Activated naive CD4-positive, alpha-beta T cell (primary cell): Measurements from ENCODE around the gene PTPRK.

ENCODE experiments used
- DNase-seq, 4 experiments: peaks; one replicate each; lab custom pipeline; 2025; lab: John Stamatoyannopoulos, UW

PTPRK gene

DNA sequence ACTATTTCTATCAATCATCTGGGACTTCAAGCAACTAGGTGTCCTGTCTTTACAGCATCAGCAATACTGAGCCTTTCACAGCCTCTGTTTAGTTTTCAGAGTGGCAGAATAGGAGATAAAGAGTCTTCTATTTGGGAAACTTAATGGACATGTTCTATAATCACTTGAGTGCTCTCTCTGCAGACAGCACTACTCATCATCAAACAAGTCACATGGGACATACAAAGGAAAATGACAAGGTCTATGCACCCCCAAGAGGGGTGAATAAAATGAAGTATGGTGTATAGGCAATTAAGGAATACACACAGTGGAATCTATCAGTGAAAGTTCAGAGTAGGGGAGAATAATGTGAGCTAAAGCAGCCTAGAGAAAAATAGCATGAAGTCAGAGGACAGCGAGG lies 381.7 kb downstream of the PTPRK start:
- DNase-seq = no peak

GRCh38 chr6:128135325-128135724 lies 385.1 kb downstream of the PTPRK start:
- no peak for DNase-seq

DNA sequence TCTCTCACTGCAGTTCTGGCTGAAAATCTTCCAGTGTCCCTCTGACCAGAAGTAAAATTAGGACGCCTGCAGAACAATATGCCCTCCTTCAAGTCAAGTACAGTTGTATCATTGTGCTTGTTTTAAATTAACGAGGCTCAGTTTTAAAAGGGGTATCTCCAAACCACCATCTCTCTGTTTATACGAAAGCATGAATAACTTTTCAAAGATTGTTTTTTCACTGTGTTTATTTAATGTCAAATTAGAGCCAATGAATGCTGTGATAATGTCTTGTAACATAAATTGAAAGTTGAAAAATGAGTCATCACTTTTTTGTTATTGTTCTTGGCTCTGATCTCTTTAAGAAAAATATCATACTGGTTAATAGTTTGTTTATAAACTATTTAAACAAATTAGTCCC lies 388.8 kb downstream of the PTPRK start:
- DNase-seq = no peak

DNA sequence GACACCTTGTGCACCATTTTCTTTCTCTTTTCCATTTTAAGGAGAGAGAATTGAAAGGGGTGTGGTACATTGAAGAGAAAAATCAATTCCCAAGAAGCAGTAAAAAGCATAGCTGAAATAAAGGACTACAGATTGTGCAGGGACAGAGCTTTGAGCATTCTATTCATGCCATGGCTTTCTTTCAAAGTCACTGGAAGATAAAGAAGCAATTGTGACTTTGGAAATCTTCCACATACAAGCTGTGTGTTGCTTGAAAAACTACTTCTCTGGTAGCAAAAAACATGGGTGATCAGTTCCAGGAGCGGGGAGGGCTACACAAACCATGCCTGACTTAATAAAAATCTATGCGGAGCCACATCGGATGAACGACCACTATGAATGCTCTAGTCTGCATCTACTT lies 389.4 kb downstream of the PTPRK start:
- no peak for DNase-seq

GRCh38 chr6:128129679-128130078 lies 390.7 kb downstream of the PTPRK start:
- no peak for DNase-seq

DNA sequence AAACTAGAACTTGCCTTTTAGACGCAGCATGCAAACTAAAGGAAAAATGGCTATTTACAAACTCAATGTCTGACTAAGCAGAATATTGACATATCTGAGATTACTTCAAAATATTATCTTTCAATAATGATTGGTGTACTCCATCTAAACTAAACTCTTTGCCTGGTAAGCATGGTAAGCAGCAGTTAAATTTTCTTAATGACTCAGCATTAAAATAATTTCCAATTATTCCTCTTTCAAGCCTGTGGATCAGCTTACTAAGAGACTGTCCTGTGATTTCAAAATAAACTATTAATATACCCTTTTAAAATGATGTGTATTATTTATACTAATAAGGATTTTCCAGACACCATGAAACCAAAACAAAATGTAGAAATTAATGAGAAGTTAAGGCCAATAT lies 392.7 kb downstream of the PTPRK start:
- no peak for DNase-seq

- DNase-seq = no peak
Observed at GRCh38 chr6:128124713-128125112, 395.7 kb downstream of the PTPRK start.

DNA sequence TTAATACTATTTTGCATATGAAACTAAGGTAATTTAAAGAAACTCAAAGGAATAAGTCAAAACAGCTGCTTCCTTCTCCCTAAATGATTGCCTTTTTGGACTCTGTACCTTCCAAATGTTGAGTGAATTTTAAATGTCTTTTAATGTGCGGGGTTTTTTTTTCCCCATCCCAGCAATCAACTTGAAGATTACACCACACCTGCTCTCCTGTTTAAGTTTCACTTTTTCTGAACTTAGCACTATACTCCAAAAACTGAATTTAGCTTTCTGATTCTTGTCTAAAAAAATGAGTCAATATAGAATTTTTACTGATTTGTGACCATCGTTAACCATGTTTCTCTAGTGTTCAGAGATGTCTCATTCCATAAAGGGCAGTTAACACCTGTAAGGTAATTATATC lies 398.8 kb downstream of the PTPRK start:
- DNase-seq = no peak

- DNase-seq = no peak
Observed at GRCh38 chr6:128121190-128121589, 399.2 kb downstream of the PTPRK start.

DNA sequence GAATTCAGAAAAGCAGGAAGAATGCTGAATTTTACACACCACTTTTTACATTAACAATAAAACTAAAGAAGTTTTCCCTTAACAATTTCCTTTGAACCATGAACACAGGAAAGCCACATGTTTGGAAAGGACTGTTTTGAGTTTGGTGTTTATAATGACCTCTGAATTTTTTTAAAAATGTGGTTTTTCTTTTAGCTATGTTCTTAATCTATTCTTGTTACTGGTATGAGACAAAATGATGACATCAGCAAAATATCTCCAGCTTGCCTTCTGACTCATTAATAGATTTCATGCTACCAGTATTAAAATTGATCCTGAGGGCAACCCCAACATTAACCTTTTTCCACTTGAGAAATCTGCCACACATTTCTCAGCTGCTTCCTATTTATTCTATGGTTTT lies 402.0 kb downstream of the PTPRK start:
- no peak for DNase-seq

DNA sequence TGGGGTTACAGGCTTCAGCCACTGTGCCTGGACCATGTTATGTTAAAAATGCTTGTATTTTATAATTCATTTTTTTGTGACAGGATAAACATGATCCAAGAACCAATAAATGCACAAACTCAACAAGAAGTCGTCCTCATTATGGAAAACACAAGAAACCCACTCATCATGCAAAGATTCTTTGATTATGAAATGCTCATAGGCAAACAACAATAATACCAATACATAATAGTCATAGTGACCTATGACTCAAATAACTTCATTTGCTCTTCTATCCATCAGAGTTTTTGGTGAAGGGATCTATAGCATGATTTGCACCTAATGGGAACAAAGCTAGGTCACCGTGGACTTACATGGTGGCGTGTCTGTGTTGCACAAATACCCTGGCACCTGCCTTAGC lies 402.5 kb downstream of the PTPRK start:
- DNase-seq = no peak

GRCh38 chr6:128114164-128114563 lies 406.2 kb downstream of the PTPRK start:
- no peak for DNase-seq

DNA sequence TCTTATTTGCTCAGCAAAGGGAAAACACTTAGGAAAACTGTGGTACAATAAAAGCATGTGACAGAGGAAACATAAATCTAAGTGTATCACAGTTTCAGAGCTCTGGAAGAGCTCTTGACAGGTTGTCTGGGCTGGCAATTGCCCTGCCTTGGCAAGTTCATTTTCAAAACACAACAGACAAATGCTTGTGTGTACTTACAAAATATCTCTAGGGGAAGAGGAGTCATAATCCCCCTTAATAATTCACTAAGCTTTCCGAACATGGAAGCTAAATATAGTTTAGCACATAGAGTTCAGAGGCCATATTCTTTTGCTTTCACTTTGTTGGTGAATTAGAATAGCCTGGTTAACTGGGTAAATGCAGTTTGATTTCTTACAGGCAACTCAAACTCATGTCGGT lies 407.9 kb downstream of the PTPRK start:
- no peak for DNase-seq

DNA sequence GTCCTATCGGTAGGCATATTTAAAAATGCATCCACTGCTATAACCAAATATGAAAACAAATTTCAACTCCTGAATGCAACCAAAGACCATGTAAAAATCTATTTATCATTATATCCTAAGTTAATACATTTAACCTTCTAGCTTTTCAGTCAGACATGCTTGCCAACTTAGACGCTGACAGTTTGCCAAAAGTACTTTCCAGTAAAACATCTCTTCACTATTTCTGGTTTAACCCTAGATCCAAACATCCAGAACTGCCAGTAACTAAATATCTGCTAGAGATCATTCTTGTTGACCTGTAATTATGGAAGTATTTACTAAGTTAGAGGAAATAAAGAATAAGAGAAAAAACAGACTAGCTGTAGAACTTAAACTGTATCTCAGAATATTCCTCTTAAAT lies 409.3 kb downstream of the PTPRK start:
- no peak for DNase-seq

GRCh38 chr6:128107682-128108081 lies 412.7 kb downstream of the PTPRK start:
- DNase-seq = no peak

GRCh38 chr6:128099571-128100197 lies 420.7 kb downstream of the PTPRK start:
- DNase-seq = no peak

- no peak for DNase-seq
Observed at GRCh38 chr6:128098000-128098581, 422.3 kb downstream of the PTPRK start.

- DNase-seq = no peak
Observed at GRCh38 chr6:128097009-128097408, 423.4 kb downstream of the PTPRK start.

DNA sequence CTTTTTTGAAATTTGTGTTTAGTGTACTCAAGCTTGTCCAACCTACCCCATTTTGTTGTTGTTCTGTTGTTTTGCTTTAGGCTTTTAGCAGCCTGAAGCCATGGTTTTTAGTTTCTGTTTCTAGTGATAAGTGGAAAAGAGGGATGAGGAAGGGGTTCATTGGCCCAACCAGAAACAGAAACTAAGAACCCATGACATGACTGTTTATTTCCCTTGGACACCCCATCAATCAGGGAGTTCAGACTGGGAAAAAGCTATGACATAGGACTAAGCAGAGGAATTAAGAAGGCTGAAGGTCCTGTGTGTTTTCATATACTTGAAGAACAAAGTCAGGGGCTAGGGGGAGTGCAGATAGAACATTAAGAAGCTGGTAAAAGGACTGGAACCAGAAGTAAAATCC lies 425.0 kb downstream of the PTPRK start:
- DNase-seq = no peak

- DNase-seq = no peak
Observed at GRCh38 chr6:128079021-128079420, 441.4 kb downstream of the PTPRK start.

- DNase-seq = no peak
Observed at GRCh38 chr6:128078276-128078675, 442.1 kb downstream of the PTPRK start.

GRCh38 chr6:128076843-128077242 lies 443.6 kb downstream of the PTPRK start:
- no peak for DNase-seq

- no peak for DNase-seq
Observed at GRCh38 chr6:128074567-128074966, 445.8 kb downstream of the PTPRK start.

GRCh38 chr6:128073389-128073788 lies 447.0 kb downstream of the PTPRK start:
- no peak for DNase-seq
